T-helper 17 cell (primary cell): ENCODE results near the gene CYP27C1. TPM values are rescaled to one million over a fixed set of nuclear protein-coding genes. Genes with fewer than 3 reads are reported as not detected.

Experiments
- ATAC-seq: fragments of 150-1000 bp; cut with Tn5 transposase; 2 replicates; pipeline ENCODE4 v1.10.0; 2021; ENCODE audit warnings: mild to moderate bottlenecking, moderate library complexity
- DNase-seq, 3 donors: peaks; one replicate each; pipeline versions ENCODE4 v3.0.0 to v3.0.0-alpha.2; 2020 to 2021
- H3K9me3 ChIP-seq: one replicate; pipeline ENCODE4 v1.7.0; 2013; ENCODE audit warnings: low read length, mild to moderate bottlenecking; ENCODE audit not compliant: control insufficient read depth, poor library complexity, severe bottlenecking
- H3K27ac Mint-ChIP-seq: one replicate; pipeline ENCODE4 v1.8.0; 2022; ENCODE audit warnings: mild to moderate bottlenecking, moderate library complexity, mixed read lengths
- H3K27me3 Mint-ChIP-seq: one replicate; pipeline ENCODE4 v1.8.0; 2022; ENCODE audit warnings: mixed read lengths
- H3K36me3 Mint-ChIP-seq: one replicate; pipeline ENCODE4 v1.8.0; 2022; ENCODE audit warnings: low read depth, mixed read lengths
- H3K4me1 Mint-ChIP-seq: one replicate; pipeline ENCODE4 v1.8.0; 2022; ENCODE audit warnings: mild to moderate bottlenecking, mixed read lengths
- H3K4me3 Mint-ChIP-seq: one replicate; pipeline ENCODE4 v1.8.0; 2022; ENCODE audit warnings: mild to moderate bottlenecking, moderate library complexity, mixed read lengths
- total RNA-seq, 4 donors: library from RNA in 2 of 4; stranded (reverse) in 2 of 4; gene quantifications; one replicate each; pipeline ENCODE4 v1.2.3 and lab custom pipeline; 2022 to 2026

Gene CYP27C1
- total RNA-seq, 2 donors from 2014 or later = not detected

DNA sequence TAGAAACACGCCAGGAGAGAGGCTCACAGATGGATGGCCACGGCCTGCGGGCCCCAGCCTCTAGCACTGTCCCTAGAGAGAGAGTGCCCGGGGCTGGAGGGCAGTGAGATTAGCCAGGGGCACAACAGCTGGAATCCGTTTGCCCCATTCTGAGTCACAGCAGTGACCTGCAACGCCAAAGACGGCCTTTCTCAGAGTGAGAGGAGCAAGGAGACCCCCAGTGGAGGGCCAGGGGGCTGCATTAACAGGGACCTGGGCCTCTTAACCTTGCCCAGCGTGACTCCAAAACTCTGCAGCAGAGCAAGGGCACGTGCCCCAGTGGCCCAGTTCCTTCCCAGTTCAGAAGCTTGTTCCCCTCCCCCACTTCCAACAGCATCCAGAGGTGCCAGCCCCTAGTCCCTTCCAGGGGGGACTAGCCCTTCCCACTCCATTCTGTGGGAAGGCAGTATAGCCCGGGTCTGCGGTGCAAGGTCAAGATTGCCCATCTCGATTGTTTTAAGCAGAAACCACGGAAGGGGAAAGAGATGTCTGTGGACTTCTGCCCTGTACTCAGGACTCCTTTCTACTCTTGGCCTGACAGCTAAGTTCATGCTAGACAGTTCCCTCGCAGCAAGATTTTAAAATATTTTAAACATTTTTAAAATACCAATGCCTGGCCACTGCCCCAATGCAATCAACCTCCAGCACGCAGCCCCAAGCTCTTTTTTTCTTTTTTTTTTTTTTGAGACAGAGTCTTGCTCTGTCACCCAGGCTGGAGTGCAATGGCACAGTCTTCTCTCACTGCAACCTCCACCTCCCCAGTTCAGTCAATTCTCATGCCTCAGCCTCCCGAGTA is 62.2 kb downstream of the CYP27C1 start:
- peaks cover 46% of the 10 kb centered on the region for H3K27me3 Mint-ChIP-seq
- H3K4me1 Mint-ChIP-seq = no peaks in the 10 kb centered on the region
- ATAC-seq (no peak), DNase-seq (no peak)
- peak overlapping the region; percentile 24 for H3K27ac Mint-ChIP-seq
- no peaks in the 10 kb centered on the region for H3K36me3 Mint-ChIP-seq
- H3K9me3 ChIP-seq = no peaks in the 10 kb centered on the region
- H3K4me3 Mint-ChIP-seq = no peak overlapping the region

DNA sequence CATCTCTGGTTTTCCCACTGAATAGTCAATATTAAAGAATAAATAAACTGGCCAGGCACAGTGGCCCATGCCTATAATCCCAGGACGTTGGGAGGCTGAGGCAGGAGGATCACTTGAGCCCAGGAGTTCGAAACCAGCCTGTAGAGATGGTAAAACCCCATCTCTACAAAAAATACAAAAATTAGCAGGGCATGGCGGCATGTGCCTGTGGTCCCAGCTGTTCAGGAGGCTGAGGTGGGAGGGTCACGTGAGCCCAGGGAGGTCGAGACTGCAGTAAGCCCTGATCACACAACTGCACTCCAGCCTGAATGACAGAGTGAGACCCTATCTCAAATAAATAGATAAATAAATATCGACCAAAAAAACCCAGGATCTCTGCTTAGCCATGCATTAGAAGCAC is 63.0 kb downstream of the CYP27C1 start:
- no peak overlapping the region for H3K4me3 Mint-ChIP-seq
- H3K27me3 Mint-ChIP-seq = peaks cover 50% of the 10 kb centered on the region
- DNase-seq = no peak
- H3K4me1 Mint-ChIP-seq = no peaks in the 10 kb centered on the region
- H3K36me3 Mint-ChIP-seq = no peaks in the 10 kb centered on the region
- no peak overlapping the region for H3K27ac Mint-ChIP-seq
- H3K9me3 ChIP-seq = no peaks in the 10 kb centered on the region
- no peak for ATAC-seq

DNA sequence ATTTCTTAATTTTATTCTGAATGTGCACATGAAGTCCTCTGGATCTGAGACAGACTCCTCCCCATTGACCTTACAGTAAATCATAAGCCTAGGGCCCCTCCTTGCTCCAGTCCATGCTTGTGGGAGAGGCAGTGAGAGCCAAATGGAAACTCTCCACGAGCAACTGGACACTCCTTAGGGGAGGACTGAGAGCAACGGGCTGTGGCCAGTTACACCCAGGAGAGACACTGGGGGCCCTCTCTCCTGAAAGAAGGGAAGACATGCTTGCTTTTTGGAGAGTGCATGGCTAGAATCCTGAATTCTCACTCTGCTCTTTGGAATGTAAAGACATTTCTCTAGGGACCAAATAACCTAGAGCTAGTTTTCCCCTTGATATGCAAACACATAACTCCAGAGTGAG is 64.2 kb downstream of the CYP27C1 start:
- no peaks in the 10 kb centered on the region for H3K9me3 ChIP-seq
- Mint-ChIP-seq H3K27ac (no peak overlapping the region), H3K4me1 (no peaks in the 10 kb centered on the region), H3K27me3 (peaks cover 46% of the 10 kb centered on the region), H3K36me3 (no peaks in the 10 kb centered on the region), H3K4me3 (no peak overlapping the region)
- DNase-seq (no peak), ATAC-seq (no peak)

DNA sequence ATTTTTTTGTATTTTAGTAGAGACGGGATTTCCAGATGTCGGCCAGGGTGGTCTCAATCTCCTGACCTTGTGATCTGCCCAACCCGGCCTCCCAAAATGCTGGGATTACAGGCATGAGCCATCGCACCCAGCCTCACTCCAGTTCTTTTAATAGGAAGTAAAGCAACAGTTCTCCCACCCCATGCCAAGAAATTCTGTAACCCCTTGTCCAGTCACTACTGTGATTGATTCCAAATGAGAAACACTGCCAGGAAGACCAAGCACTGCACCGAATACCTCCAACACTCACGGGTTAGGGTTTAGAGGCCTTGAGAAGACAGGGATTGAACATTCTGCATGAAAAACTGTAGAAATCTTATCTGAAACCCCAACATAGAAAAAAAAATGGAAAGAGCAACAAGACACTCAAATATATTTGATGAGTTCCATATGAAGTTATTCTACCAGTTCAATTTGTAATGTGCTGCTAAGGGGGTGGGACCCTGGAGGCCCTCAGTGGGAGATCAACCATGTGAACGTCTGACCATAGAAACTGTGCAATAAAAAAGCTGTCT is 65.0 kb downstream of the CYP27C1 start:
- Mint-ChIP-seq H3K27ac (no peak overlapping the region), H3K4me3 (no peak overlapping the region), H3K36me3 (no peaks in the 10 kb centered on the region), H3K4me1 (no peaks in the 10 kb centered on the region), H3K27me3 (peaks cover 43% of the 10 kb centered on the region)
- no peak for DNase-seq
- no peaks in the 10 kb centered on the region for H3K9me3 ChIP-seq
- ATAC-seq = no peak

DNA sequence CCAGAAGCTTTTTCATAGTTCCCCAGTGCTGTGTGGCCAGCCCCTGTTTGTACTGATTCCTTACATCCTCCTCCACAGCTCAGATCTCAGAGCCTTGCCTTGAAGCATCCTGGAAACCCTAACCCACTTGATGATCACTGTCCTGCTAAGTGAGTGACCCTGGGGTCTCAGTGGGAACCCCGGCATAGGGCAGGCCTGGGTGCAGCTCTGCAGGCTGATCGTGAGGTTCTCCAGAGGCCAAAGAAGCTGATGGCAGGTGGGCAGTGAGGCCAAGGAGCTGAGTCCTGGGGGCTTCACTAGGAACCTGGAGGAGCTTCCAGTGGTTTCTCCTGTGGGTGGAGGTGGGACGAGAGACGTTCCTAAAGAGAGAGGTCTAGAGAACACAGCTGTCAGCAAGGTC is 65.7 kb downstream of the CYP27C1 start:
- Mint-ChIP-seq H3K4me3 (no peak overlapping the region), H3K27ac (no peak overlapping the region), H3K36me3 (no peaks in the 10 kb centered on the region), H3K4me1 (no peaks in the 10 kb centered on the region), H3K27me3 (peaks cover 43% of the 10 kb centered on the region)
- no peaks in the 10 kb centered on the region for H3K9me3 ChIP-seq
- ATAC-seq = no peak
- no peak for DNase-seq

DNA sequence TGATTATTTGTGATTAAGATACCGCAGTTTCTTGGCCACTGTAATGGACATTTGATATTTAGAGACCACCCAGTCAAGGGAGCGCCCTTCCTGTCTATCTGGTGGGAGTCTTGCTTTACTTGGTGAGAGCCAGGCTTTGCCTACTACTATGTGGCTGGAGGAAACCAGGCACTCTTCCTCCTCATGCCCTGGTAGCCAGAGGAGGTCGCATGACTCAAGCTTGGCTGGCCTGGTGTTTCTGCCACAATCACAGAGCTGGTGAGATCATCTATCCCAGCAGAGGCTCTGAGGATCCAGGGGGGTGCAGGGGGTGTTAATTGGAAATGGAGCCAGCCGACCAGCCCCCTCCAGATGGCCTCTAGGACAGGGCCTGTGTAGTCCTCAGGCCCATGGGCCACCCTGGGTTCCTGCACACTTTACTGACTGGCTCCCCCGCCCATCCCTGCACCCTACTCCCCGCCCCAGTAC is 66.4 kb downstream of the CYP27C1 start:
- Mint-ChIP-seq H3K4me1 (no peaks in the 10 kb centered on the region), H3K4me3 (no peak overlapping the region), H3K36me3 (no peaks in the 10 kb centered on the region), H3K27ac (no peak overlapping the region), H3K27me3 (peaks cover 37% of the 10 kb centered on the region)
- ATAC-seq (no peak), DNase-seq (no peak)
- no peaks in the 10 kb centered on the region for H3K9me3 ChIP-seq

DNA sequence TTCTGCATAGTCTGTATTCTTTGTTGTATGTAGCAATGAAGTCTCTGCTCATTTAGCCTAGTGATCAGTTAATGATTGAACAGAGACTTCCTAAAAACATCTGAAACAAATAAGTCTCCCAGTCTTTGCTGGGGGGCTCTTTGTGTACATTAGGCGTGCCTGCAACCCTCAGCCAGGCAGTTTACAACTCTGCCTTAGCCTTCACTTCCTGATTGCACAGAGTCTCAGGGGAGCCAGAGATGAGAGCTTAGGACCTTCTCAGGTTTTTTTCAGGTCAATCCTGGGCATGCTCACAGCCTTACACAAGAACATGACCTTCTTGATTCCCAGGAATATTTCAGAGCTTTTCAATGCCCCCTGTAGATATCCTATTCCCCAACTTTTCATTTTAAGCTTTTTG is 69.1 kb downstream of the CYP27C1 start:
- Mint-ChIP-seq H3K4me1 (no peaks in the 10 kb centered on the region), H3K4me3 (no peak overlapping the region), H3K27ac (no peak overlapping the region), H3K36me3 (no peaks in the 10 kb centered on the region), H3K27me3 (peaks cover 17% of the 10 kb centered on the region)
- no peaks in the 10 kb centered on the region for H3K9me3 ChIP-seq
- ATAC-seq (no peak), DNase-seq (no peak)

DNA sequence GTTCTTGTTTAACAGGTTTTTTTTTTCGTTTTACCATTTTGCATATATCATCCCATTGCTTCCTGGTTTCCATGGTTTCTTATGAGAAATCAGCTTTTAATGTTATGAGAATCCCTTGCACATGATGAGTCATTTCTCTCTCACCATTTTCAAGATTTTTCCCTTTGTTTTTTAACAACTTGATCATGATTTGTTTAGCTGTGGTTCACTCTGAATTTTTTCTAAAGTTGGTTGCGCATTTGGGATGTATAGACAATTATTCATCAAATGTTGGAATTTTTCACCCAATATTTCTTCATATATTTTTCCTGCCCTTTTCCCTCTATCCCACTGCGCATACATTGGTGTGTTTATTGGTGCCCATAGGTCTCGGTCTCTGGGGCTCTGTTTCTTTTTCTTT is 70.7 kb downstream of the CYP27C1 start:
- Mint-ChIP-seq H3K4me3 (no peak overlapping the region), H3K4me1 (no peaks in the 10 kb centered on the region), H3K27me3 (peaks cover 5% of the 10 kb centered on the region), H3K27ac (no peak overlapping the region), H3K36me3 (no peaks in the 10 kb centered on the region)
- no peak for ATAC-seq
- H3K9me3 ChIP-seq = no peaks in the 10 kb centered on the region
- DNase-seq = no peak

DNA sequence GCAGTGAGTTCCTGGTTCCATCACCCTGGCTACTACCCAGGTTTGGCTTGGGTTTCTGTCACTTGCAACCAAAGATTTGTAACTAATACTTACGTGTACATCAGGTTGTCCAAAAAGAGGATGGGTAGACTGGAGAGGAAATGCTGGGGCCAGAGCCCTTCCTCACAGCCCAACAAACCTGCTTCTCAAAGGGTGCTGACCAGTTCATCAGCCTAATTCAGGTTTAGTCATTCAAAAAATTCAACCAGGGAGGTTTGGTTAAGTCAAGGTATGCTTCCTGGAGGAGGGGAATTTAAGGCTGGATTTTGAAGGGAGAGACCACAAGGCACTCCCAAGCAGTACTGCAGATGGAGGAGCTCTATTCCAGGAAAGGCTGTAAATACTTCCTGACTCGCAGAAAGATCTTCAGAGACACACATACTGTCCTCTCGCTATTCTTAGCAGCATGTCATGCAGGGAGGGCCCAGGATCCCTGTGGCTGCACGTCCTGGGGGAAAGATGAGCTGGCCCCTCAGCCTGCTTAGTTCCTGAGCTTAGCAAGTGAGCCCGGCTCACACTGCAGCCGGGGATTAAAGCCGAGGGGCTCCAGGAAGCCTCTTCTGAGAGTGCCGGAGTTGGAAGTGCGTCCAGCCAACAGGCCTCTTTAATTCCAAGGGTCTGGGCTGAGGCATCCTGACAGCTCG is 73.1 kb downstream of the CYP27C1 start:
- no peak for DNase-seq
- no peak overlapping the region for H3K27ac Mint-ChIP-seq

DNA sequence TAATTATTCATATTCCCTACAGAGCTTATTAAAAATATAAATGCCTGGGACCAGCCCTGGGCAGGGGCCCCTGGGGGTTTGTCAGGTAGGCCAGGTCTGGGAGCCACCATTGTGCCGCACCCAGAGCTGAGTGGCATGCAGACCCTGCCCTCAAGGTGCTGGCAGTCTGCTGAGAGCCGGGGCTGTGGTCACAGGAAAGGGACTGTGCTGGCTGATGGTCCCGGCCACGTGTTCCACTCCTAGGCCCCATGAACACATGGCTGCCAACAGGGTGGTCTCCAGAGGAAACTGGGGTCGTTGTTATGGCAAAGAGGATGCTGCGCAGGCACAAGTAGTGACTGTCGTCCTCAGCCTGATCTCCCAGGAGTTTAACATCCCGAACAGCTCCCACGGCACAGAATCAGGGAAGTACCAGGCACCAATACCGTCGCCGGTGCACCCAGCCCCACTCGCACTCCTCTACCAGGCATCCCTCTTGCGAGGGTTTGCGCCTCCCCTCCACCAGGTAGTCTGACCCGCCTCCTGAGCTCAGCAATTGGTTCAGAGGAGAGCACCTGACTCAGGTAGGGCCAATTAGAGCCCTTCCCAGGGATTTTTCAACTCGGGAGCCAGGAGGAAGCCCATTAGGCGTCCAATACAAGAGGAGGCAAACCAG is 73.9 kb downstream of the CYP27C1 start:
- no peaks in the 10 kb centered on the region for H3K4me1 Mint-ChIP-seq
- no peaks in the 10 kb centered on the region for H3K36me3 Mint-ChIP-seq
- no peak overlapping the region for H3K27ac Mint-ChIP-seq
- DNase-seq = no peak
- no peak overlapping the region for H3K4me3 Mint-ChIP-seq
- no peaks in the 10 kb centered on the region for H3K9me3 ChIP-seq
- H3K27me3 Mint-ChIP-seq = peaks cover 10% of the 10 kb centered on the region
- ATAC-seq = no peak

More for the DNA sequence above, 73.1 kb downstream of the CYP27C1 start:
- no peak for ATAC-seq
- peaks cover 4% of the 10 kb centered on the region for H3K27me3 Mint-ChIP-seq
- H3K36me3 Mint-ChIP-seq = no peaks in the 10 kb centered on the region
- no peak overlapping the region for H3K4me3 Mint-ChIP-seq
- H3K9me3 ChIP-seq = no peaks in the 10 kb centered on the region
- no peaks in the 10 kb centered on the region for H3K4me1 Mint-ChIP-seq

DNA sequence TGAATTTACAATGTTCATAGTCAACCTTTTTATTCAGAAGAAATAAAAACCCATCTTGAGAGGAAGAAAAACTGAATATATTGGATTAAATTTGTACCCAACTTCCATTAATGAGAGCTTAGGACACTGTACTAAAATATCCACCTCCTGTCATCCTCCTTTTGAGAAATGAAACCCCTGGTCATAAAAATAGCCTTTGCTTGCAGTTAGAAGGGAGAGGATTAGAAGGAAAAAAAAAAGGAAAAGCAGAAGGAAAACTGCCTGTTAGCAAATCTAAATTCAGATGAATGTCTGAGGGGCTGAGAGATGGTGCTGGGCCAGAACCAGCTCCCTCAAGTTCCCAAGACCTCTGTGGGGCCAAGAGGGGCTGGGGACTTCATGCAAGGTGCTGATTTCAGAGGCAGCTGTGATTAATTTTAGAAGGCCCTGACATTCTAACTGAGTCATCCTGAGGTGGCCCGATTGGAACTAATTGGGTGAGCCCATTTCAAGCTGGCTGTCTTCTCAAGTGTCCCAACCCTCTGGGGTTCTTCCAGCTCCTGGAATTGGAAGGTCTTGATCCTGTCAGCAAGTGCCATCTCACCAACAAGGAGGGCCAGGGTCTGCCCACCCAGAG is 74.7 kb downstream of the CYP27C1 start:
- DNase-seq (no peak), ATAC-seq (no peak)
- Mint-ChIP-seq H3K27ac (no peak overlapping the region), H3K4me1 (no peaks in the 10 kb centered on the region), H3K36me3 (no peaks in the 10 kb centered on the region), H3K4me3 (no peak overlapping the region), H3K27me3 (peaks cover 17% of the 10 kb centered on the region)
- H3K9me3 ChIP-seq = no peaks in the 10 kb centered on the region

DNA sequence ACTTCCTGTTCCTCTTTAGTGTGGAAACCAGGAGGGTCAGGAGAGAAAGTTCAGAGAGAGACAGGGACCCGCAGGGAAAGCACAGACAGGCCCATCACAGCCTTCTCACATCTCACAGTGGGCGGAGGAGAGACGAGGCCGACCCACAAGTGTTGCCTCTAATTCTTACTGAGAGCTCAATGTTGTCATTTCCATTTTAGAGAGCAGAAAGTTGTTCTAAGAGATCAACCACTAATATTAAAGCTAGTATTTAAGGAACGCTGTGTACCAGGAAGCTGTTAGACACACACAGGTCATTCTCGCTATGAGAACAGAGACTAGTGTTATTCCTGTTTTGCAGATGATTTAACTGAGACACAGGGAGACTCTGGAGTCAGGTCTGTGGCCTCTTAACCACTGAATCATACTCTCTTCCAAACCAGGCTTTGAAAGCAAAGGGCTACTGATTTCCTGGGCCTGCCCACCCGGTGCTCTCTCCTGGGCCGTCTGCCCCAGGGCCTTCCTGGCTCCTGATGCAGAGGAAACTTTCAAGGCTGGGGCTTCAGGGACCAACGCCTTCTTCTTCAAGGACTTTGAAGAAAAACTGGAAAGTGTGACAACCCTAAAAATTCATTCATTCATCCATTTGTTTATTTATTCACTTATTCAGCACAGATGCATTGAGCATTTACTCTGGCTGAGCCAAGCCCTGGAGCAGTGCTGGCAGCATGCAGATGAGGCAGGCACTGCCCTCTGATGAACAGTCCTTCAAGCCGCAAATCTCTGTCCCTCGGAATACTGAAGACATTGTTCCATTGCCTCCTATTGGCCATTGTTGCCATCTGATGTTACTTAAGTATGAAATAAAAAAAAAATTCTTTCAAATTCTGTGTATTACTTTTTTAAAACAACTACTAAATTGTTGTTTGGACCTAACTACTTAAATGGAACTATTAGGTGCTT is 76.0 kb downstream of the CYP27C1 start:
- H3K9me3 ChIP-seq = no peaks in the 10 kb centered on the region
- no peak for DNase-seq
- no peak for ATAC-seq
- no peaks in the 10 kb centered on the region for H3K4me1 Mint-ChIP-seq
- H3K4me3 Mint-ChIP-seq = no peak overlapping the region
- H3K27ac Mint-ChIP-seq = no peak overlapping the region
- peaks cover 19% of the 10 kb centered on the region for H3K27me3 Mint-ChIP-seq
- H3K36me3 Mint-ChIP-seq = no peaks in the 10 kb centered on the region
